Peyer's patch (tissue), 4 donors: ENCODE data around the gene CADM1. TPM values are rescaled to one million over a fixed set of nuclear protein-coding genes. Genes with fewer than 3 reads are reported as not detected.
"Not testable (repeated sequence)": the region's sequence is repeated elsewhere in the genome, so short reads cannot be mapped to it uniquely, and the experiment has no call there.

ENCODE experiments used
- DNase-seq, 3 donors: peaks; one replicate each; pipeline ENCODE4 v3.0.0-alpha.2; 2017 to 2019
- H3K27ac ChIP-seq, 4 donors: fragments of 200-600 bp; sonication (generic); one replicate each; pipeline ENCODE4 v1.5.1; 2016 to 2019
- H3K27me3 ChIP-seq, 2 donors: fragments of 200-600 bp; sonication (generic); one replicate each; pipeline ENCODE4 v1.5.1; 2019
- H3K36me3 ChIP-seq, 3 donors: fragments of 200-600 bp; sonication (generic); one replicate each; pipeline ENCODE4 v1.5.1; 2016 to 2019
- H3K4me1 ChIP-seq, 4 donors: fragments of 200-600 bp; sonication (generic); one replicate each; pipeline ENCODE4 v1.5.1; 2016 to 2019
- H3K4me3 ChIP-seq, 4 donors: fragments of 200-600 bp; sonication (generic); 1 replicate in 3 of 4; 2 replicates in 1 of 4; pipeline ENCODE4 v1.5.1; 2016 to 2019; ENCODE audit warnings: mild to moderate bottlenecking in 1 of 4
- H3K9me3 ChIP-seq, 4 donors: fragments of 200-600 bp; sonication (generic); one replicate each; pipeline ENCODE4 v1.5.1; 2016 to 2019; ENCODE audit warnings: mild to moderate bottlenecking in 1 of 4
- CTCF ChIP-seq, 6 experiments: fragments of 450-650 bp in 4 of 6; fragments of 200-600 bp in 2 of 6; sonication (generic) in 1 of 6; IDR thresholded peaks; one replicate each; pipeline ENCODE4 v1.5.1; 2017 to 2019; ENCODE audit warnings: antibody characterized with exemption in 6 of 6, mild to moderate bottlenecking in 3 of 6, moderate library complexity in 1 of 6
- POLR2A ChIP-seq, 2 donors: fragments of 450-650 bp; IDR thresholded peaks; one replicate each; pipeline ENCODE4 v1.5.1; 2017; ENCODE audit warnings: antibody characterized with exemption in 2 of 2, mild to moderate bottlenecking in 2 of 2, moderate library complexity in 2 of 2
- total RNA-seq, 4 donors: library from RNA; depleted of rRNA; stranded (reverse); fragments of >200 nt; gene quantifications; one replicate each; pipeline ENCODE4 v1.1.0, GENCODE V29; 2016

CADM1 gene
- total RNA-seq, 4 donors from 2014 or later = 0.38 to 8.3 (median 2.5) TPM

DNA sequence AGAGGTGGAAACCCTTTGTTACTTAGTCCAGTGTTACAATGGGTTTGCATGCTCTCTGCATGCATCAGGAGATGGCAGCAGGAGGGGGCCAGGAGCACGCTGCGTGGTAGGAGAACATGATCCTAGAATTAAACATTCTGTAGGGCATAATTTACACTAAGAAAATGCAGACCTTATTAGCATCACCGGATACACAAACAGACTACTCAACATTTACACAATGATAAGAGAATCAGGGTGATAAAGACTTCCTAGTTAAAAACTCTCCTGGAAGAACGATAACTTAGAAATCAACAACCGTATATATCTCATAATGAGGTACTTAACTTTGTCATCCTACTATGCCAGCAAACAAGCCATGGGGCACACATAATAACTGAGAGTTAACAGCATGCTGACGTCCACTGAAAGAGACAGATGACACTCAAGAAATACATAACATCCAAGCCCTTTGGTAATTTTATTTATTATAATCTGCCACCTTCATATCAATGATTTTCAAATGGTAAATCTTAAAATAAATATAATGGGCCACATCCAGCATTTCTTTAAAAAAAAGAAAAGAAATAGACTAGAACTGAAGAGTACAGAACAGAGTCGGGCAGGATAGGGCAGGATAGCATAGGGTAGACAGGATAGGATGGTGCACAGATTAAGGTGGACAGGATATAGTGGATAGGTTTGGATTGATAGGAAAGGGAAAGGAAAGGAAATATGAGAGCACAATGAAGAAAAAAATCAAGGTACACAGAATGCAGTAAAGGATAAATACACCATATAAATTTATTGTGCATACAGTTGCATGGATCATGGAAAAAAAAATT is 27.5 kb downstream of the CADM1 start:
- no peak for DNase-seq
- no peak overlapping the region for H3K4me3 ChIP-seq
- no peaks in the 10 kb centered on the region for H3K9me3 ChIP-seq
- H3K36me3 ChIP-seq = no peaks in the 10 kb centered on the region
- H3K27me3 ChIP-seq = no peaks in the 10 kb centered on the region
- no peak overlapping the region for H3K27ac ChIP-seq
- no peak for TF ChIP-seq POLR2A (IDR thresholded peaks at IDR 0.05)
- TF ChIP-seq CTCF (IDR thresholded peaks at IDR 0.05) = no peak
- H3K4me1 ChIP-seq = no peaks in the 10 kb centered on the region

GRCh38 chr11:115475564-115475963 is 28.7 kb downstream of the CADM1 start:
- Histone ChIP-seq H3K4me1 (no peaks in the 10 kb centered on the region), H3K27ac (no peak overlapping the region), H3K36me3 (no peaks in the 10 kb centered on the region), H3K27me3 (no peaks in the 10 kb centered on the region), H3K4me3 (no peak overlapping the region), H3K9me3 (no peaks in the 10 kb centered on the region)
- DNase-seq = no peak
- TF ChIP-seq CTCF (IDR thresholded peaks at IDR 0.05) (no peak), POLR2A (IDR thresholded peaks at IDR 0.05) (no peak)

DNA sequence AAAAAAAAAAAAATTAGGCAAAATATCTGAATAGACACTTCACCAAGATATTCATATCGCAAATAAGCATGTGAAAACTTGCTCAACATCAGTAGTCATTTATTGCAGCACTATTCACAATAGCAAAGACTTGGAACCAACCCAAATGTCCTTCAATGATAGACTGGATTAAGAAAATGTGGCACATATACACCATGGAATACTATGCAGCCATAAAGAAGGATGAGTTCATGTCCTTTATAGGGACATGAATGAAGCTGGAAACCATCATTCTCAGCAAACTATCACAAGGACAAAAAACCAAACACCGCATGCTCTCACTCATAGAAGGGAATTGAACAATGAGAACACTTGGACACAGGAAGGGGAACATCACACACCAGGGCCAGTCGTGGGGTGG is 29.9 kb downstream of the CADM1 start:
- not testable (repeated sequence) for H3K4me3 ChIP-seq, DNase-seq, H3K27me3 ChIP-seq, H3K9me3 ChIP-seq, H3K4me1 ChIP-seq, H3K36me3 ChIP-seq, H3K27ac ChIP-seq

DNA sequence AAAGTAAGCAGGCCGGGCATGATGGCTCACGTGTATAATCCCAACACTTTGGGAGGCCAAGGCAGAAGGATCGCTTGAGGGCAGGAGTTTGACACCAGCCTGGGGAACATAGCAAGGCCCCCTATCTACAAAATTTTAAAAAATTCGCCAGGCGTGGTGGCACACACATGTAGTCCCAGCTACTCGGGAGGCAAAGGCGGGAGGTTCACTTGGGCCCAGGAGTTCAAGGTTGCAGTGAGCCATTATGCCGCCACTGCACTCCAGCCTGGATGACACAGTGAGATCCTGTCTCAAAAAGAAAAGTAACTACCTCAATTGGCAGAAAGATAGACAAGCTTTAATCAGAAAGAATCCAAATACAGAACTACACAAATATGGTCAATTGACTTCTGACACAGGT is 31.0 kb downstream of the CADM1 start:
- Histone ChIP-seq H3K4me1 (no peaks in the 10 kb centered on the region), H3K36me3 (no peaks in the 10 kb centered on the region), H3K9me3 (no peaks in the 10 kb centered on the region), H3K27ac (no peak overlapping the region), H3K4me3 (no peak overlapping the region), H3K27me3 (no peaks in the 10 kb centered on the region)
- TF ChIP-seq POLR2A (IDR thresholded peaks at IDR 0.05) (no peak), CTCF (IDR thresholded peaks at IDR 0.05) (no peak)
- DNase-seq = no peak

DNA sequence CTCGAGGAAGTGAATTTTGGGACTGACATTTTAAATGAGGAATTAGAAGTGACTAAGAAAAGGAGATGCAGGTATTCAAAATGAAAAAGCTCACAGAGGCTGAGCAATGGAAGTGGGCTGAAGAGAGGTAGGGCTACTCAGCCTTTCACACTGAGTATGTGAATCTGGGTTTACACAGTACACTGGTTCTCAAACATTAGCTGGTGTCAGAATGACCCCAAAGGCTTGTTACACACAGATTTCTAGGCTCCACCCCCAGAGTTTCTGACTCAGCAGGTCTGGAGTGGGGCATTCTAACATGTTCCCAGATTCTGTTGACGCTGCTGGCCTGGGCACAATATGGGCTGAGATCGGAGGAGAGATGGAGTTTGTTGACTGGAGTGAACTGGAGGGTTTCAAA is 32.8 kb downstream of the CADM1 start:
- Histone ChIP-seq H3K4me1 (no peaks in the 10 kb centered on the region), H3K27ac (no peak overlapping the region), H3K27me3 (no peaks in the 10 kb centered on the region), H3K36me3 (no peaks in the 10 kb centered on the region), H3K9me3 (no peaks in the 10 kb centered on the region), H3K4me3 (no peak overlapping the region)
- no peak for DNase-seq
- TF ChIP-seq POLR2A (IDR thresholded peaks at IDR 0.05) (no peak), CTCF (IDR thresholded peaks at IDR 0.05) (no peak)

GRCh38 chr11:115470928-115471327 is 33.3 kb downstream of the CADM1 start:
- TF ChIP-seq POLR2A (IDR thresholded peaks at IDR 0.05) (no peak), CTCF (IDR thresholded peaks at IDR 0.05) (no peak)
- H3K36me3 ChIP-seq = no peaks in the 10 kb centered on the region
- DNase-seq = no peak
- no peak overlapping the region for H3K27ac ChIP-seq
- H3K4me3 ChIP-seq = no peak overlapping the region
- H3K27me3 ChIP-seq = no peaks in the 10 kb centered on the region
- no peaks in the 10 kb centered on the region for H3K9me3 ChIP-seq
- no peaks in the 10 kb centered on the region for H3K4me1 ChIP-seq
